GM18517 (cell line): ENCODE results near the gene PRKCB.
"Not testable (repeated sequence)": the region's sequence is repeated elsewhere in the genome, so short reads cannot be mapped to it uniquely, and the experiment has no call there.

Experiments used
- ATAC-seq: cut with Tn5 transposase; IDR thresholded peaks from one replicate; pipeline ENCODE4 v1.9.1; 2021; ENCODE audit warnings: mild to moderate bottlenecking, moderate library complexity; ENCODE audit not compliant: unreplicated experiment

PRKCB gene

DNA sequence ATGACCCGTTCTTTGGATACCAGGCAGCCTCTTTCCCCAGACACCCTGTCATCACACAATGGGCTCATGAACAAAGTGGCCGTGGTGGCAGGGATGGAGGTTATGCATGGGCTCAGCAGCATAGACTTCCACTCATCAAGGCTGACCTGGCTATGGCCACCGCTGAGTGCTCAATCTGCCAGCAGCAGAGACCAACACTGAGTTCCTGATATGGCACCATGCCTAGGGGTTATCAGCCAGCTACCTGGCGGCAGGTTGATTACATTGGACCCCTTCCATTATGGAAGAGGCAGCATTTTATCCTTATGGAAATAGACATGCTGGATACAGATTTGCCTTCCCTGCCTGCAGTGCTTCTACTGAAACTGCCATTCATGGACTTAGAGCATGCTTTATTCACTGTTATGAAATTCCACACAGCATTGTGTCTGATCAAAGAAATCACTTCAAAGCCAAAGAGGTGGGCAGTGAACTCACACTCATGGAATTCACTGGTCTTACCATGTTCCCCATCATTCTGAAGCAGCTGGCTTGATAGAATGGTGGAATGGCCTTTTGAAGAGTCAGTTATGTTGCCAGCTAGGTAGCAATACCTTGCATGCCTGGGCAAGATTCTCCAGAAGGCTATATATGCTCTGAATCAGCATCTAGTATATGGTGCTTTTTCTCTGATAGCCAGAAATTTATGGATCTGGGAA, 160.6 kb downstream of the PRKCB start:
- ATAC-seq, result no peak

DNA sequence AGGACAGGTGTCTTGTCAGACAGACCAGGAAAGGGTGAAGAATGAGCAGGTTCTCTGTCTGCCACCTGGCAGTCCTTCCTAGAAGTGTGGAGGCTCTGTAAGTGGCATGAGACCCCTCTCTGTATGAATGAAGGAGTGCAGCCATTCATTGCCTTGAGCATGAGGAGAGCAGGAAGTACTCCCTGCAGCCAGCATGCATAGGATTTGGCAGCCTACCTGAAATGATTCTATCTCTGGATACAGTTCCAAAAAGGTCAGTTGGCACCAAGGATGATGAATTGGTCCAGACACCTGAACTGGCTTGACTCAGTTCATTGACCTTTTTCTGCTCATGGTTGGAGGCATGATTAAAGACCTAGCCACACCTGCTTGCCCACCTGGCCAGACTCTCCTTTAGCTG, 163.0 kb downstream of the PRKCB start:
- no peak for ATAC-seq

DNA sequence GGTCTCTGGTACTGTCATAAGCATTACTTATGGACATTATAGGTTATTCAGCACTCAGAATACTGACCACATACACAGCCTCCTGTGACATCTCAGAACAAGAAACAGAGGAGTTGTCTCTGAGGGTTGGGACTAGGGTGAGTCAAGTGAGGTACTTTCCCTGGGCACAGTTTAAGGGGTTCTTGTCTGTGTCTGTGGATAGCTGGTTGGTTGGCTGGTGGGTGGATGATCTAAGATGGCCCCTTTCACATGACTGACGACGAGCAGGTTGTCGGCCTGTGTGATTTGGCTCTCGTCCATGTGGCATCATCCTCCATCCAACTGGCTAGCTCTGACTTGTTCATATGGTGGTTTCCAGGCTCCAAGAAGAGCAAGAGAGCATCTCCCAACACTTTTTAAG, 163.9 kb downstream of the PRKCB start:
- no peak for ATAC-seq

DNA sequence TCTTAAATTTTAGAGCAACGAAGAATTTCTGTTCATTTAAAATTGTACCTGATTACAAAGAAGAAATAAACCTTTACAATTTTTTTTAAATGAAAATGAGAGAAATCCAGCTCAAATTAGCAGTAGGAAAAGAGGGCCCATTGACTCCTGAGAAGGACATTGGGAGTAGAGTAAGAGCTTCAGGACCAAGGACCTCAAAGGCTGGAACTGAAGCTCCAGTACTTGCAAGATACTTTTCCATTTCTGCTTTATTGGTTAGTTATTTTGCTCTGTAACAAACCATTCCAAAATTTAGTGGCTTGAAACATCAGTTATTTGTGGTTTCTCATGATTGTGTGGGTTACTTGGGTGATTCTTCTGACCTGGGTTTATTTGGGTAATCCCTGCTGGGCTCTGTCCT, 165.9 kb downstream of the PRKCB start:
- no peak for ATAC-seq

DNA sequence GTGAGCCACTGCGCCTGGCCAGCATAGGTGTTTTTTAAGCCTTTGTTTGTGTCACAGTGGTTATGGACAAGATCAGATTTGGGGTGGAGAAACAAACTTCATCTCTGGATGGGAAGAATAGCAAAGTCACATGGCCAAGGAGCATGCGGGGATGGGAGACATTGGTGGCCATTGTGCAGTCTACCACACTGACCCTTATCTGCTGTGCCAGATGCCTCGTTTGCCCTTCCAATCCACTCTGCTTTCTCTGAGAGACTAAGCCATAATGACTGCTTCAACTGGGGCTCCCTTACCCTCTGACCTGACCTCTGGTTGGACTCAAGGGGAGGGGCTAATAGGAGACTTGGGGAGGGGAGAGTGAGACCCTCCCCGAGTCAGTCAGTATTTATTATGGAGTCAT, 166.8 kb downstream of the PRKCB start:
- no peak for ATAC-seq

DNA sequence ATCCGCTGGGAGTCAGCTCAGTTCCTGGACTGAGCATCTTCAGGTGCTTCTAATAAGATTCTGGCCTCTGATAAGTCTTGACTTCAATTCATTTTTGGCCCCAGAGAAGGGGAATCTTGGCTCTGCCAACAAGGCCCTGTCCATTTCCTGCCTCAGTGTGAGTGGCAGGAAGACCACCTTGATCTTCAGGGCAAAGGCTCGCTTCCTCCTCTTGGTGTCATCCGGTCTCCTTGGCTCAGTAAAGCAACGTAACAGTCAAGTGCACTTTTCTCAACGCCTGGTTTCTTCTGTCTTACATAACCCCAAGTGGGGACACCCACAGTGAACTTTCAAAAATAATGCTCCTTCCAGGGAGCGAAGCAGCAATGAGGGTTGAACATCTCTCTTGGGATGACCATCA, 169.8 kb downstream of the PRKCB start:
- ATAC-seq, result no peak

DNA sequence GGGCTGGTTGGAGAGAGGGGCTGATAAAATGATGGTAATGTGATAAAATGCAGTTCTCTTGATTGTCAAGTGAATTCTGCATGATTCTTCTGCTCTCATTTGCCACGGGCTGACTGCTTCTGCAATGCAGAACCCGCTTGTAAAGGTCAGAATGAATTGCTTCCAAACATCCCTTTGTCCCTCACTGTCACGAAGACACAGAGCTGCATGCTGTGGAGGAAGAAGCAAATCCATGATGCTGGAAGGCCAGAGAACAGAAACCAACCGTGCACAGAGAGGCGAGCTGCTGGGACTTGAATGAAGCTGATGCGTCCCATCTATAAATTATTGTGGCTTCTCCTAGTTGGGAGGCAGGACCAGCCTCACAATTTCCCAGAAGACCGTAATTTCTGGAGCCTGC, 171.6 kb downstream of the PRKCB start:
- ATAC-seq, result no peak

DNA sequence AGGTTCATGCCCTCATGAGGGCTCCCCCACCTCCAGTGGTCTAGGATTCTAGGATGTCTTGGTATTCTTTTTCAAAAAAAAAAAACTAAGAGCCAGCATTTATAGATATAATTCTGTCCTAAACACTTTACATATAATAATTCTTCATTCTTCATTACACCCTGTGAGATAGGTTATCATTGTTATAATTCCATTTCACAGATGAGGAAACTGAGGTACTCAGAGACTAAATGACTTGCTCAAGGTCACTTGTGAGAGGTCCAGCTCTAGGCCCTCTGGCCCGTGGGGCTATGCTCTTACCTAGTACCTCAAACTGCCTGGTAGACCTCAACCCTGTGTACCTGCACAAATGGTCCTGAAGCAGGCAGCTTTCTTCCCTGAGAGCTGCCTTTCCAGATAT, 172.2 kb downstream of the PRKCB start:
- ATAC-seq, result no peak

DNA sequence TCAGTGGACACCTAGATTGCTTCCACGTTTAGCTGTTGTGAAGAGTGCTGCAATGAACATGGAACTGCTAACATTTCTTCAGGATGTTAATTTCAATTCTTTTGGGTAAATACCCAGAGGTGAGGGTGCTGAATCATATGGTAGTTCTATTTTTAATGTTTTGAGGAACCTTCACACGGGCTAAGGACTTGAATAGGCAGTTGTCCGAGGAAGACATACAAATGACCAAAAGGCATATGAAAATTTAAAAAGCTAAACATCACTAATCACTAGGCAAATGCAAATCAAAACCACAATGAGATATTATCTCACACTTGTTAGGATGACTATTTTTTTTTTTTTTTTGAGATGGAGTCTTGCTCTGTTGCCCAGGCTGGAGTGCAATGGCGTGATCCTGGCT, 173.3 kb downstream of the PRKCB start:
- no peak for ATAC-seq

DNA sequence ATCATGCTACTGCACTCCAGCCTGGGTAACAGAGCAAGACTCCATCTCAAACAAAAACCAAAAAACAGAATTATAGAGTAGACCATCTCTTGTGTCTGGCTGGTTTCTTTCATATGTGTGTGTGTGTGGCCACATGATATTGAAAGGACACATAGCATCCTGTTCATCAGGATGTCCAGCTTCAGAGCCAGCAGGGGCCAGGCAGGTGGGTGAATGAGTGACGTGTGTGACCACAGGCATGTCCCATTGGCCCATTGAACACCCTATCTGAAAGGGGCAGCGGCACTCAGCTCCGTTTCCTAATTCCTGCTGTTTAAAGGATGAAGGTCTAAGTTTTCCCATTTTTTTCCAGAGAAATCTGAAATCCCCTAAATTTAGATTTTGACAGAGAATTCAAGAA, 174.2 kb downstream of the PRKCB start:
- no peak for ATAC-seq

DNA sequence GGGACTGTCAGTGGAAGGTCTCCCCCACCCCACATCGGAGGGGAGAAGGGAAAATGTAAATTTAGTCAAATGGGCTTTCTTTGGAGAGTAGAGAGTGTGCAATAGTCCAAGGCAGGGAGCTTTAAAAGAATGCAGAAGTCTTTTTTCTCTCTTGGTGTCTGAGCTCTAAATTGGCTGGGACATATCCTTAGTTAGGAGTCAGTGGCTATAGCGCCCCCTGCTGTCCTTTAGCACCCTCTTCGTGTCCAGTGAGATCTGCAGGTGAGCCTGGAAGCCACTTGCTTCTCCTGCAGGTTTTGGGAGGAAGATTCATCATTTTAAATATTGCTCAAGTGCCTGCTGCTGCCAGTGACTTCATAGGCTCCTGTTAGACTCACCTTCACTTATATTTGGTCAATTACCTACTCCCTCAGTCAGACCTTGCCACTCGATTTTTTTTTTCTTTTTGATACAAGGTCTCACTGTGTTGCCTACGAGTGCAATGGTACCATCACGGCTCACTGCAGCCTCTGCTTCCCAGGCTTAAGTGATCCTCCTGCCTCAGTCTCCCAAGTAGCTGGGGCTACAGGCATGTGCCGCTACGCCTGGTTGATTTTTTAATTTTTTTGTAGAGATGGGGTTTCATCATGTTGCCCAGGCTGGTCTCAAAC, 174.8 kb downstream of the PRKCB start:
- no peak for ATAC-seq

DNA sequence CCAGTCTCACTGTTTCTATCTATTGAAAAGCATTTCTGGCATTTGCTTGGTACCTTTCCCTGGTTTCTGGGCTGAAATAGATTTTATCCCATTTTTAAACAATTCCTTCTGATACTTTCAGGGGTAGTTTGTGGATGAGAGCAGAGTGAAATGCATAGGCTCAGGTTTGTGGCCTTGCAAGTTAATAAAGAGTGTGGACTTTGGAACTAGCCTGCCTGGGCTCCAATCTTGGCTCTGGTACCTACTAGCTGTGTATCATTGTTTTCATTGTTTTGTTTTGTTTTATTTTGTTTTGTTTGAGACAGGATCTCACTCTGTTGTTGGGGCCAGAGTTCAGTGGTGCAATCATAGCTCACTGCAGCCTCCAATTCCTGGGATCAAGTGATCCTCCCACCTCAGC, 175.5 kb downstream of the PRKCB start:
- no peak for ATAC-seq

DNA sequence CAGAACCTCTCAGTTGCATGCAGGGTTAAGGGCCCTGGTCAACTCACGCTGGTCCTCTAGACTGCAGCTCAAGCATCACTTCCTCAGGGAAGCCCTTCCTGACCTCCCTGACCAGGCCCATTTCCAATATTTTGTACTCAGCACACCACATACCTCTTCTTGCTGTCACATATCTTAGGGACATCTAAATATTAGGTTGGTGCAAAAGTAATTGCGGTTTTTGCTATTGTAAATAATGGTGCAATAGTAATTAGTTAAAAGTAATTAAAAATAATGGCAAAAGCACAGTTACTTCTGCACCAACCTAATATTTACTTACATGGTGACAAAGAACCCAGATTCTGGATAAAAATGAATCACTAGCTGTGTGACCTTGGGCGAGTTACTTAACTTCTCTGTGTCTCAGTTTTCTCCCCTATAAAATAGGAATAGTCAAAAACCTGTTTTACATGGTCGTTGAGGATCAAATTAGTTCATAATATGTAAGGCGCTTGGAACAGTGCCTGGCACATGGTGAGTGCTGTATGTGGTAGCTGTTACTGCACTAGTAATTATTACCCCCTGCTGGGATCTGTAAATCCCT, 177.4 kb downstream of the PRKCB start:
- ATAC-seq, result no peak

DNA sequence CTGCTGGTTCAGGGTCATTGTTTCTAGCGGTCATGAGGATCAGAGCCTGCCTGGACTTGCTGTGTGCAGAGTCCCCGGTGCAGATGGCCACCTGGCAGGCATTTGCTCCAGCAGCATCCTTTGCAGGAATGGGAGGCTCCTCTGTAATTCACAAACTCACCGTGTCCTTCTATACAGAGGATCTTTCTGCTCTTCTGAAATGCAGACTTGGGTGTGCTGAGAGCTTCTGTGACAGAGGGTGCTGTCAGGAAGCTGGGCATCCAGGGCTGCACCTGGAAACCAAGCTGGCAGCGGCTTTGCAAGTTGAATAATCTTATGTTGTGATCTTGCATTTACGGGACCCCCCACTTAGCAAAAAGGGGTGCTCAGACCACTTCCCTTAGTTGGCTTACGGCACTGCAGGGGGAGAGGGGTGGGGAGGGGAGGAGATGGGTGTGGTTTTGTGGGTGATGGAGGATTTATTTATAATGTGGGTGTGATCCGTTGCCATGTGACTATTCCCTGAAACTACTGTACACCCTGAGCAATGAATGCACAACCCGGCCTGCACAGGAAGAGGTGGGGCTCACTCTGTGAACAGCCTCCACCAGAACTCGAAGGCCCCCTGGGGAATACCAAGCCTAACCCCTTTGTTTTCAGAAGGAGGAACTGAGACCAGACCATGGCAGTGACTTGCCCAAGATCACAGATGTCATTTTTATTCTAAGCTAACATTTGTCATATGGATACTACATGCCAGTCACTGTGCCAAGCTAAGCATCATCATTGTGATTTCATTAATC, 178.3 kb downstream of the PRKCB start:
- ATAC-seq, result peak; percentile 96

DNA sequence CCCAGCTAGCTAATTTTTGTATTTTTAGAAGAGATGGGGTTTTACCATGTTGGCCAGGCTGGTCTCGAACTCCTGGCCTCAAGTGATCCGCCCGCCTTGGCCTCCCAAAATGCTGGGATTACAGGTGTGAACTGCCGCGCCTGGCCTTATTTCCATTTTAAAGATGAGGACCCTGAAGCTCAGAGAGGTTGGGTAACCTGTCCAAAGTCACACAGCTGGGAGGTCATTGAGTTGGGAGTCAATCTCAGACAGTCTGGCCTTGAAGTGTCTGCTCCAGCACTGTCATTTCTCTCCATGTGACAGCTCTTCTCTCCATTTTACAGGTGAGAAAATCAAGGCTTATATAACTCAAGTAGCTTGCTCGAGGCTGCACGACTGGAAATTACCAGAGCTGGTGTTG, 179.2 kb downstream of the PRKCB start:
- ATAC-seq, result not testable (repeated sequence)

DNA sequence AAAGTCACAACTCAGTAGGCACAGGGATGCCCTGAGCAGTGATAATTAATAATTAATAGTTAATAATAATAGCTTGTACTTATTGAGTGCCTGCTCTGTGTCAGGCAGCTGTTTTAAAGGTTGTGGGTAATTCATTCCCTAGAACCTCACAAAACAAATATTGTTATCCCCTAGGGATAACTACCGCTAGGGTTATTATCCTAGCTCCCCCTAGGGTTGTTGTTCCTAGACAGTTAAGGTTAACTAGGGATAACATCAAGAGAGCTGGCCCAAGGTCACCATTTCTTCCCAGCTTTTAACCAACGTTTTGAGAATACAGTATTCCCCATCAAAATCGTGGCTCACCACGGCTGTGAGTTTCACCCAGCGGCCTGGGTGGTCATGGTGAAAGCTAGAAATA, 180.1 kb downstream of the PRKCB start:
- ATAC-seq, result no peak

DNA sequence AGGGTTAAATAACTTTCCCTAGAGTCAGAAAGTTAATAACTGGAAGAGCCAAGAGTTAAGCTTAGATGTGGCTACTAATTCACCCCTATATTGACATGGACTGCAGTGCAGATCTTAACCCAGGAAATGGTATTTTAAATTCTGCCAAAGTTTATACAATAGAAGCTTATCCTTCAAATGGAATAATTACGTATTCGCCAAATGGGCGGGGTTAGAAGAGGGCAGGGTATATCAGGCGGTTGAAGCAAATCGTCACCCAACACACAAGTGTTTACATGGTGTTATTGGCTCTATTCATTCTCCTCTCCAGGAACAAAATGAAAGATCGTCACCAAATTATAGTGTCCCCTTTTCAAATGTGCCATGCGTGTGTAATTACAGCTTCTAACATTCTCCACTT, 182.7 kb downstream of the PRKCB start:
- ATAC-seq, result no peak

DNA sequence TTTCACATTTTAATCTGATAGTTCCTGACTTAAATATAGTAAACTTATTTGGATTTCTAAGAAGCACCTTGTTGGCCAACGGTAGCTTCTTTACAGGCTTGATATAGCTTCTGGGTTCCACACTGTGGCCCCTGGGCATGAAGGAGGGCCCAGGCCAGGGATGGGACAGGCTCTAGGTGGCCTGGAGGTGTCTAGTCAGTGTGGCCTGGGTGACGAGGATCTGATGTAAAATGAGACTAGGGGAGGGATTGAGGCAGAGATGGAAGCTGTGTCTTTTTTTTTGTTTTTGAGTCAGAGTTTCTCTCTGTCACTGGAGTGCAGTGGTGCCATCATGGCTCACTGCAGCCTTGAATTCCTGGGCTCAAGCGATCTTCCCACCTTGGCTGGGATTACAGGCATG, 187.0 kb downstream of the PRKCB start:
- ATAC-seq, result no peak

DNA sequence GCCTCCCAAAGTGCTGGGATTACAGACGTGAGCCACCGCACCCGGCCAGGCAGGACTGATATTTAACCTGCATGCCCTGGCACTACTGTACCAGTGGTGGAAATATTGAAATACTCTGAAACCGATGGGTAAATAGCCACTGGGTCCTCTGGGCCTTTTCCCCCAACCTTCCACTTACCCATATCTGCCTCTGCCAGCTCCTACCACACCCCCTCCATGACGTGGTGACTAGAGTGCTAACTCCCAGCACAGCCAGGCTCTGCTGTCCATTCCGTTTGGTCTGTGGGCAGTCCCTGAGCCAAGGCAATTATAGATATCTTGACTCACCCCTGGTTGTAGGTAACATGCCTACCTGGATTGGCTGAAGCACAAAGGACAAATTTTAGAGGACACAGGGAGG, 187.8 kb downstream of the PRKCB start:
- ATAC-seq, result no peak

DNA sequence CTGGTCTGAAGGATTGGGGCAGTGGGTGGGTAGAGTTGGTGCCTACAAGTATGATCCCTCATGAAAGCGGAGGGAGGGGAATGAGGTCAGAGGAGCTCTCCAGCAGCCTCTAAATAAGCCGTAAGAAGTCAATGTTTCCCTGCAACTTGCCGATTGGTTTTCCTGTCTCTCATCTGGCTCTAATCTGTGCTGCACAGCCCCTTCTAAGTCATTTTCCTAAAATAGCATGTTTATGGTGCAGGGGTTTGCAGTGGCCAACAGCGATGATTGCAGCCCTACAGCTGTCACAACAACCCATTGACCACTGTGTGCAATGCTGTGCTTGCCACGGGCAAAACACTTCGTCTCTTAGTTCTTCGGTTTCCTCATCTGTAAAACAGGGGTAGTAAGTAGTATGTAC, 189.2 kb downstream of the PRKCB start:
- no peak for ATAC-seq

DNA sequence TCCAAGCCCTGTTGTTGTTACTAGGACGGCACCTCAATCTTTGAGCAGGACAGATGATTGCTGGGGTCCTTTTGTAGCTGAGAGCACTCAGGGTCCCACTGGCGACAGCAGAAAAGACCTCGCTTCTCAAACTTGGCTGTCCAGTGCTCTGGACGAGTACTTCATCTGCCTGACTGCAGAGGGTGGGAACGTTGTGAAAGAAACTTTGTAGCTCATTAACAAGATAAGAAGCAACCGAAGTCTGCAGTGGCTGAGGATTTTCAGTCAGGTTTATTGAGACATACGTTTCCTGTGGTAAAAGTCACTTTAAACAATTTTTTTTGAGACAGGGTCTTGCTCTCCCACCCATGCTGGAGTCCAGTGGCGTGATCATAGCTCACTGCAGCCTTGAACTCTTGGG, 191.7 kb downstream of the PRKCB start:
- ATAC-seq, result no peak

DNA sequence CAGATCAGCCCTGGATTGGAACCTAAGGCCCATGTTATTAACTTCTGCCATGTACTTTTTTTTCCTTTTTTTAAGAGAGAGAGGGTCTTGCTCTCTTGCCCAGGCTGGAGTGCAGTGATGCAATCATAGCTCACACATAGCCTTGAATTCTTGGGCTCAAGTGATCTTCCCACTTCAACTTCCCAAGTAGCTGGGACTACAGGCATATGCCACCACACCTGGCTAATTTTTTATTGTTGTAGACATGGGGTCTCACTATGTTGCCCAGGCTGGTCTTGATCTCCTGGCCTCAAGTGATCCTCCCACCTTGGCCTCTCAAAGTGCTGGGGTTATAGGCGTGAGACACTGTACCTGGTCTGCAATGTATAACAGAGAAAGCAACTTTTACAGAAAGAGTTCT, 194.1 kb downstream of the PRKCB start:
- ATAC-seq, result not testable (repeated sequence)
